ENCODE measurements around the gene TRIM62.

TRIM62 gene

DNA sequence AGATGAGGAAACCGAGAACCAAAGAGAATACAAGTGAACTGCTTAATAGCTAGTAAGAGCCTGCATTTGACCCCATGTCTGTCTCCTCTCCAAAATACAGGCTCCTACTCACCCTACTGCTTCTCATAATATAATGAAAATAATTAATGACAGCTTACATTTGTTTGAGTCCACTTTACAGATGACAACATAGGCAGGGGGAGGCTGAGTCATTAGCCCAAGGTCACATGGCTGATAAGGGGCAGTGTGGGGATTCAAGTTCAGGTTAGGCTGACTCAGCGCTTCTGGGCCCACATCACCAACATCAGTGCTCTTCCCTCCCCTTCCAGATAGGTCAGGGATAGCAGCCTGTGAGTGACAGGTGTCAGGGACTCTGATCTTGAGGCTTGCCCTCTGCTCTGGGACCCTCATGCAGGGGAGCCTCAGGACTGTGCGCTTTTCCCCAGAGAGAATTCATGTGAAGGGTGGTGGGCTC lies 84.7 kb downstream of the TRIM62 start:
- no peak for DNase-seq

DNA sequence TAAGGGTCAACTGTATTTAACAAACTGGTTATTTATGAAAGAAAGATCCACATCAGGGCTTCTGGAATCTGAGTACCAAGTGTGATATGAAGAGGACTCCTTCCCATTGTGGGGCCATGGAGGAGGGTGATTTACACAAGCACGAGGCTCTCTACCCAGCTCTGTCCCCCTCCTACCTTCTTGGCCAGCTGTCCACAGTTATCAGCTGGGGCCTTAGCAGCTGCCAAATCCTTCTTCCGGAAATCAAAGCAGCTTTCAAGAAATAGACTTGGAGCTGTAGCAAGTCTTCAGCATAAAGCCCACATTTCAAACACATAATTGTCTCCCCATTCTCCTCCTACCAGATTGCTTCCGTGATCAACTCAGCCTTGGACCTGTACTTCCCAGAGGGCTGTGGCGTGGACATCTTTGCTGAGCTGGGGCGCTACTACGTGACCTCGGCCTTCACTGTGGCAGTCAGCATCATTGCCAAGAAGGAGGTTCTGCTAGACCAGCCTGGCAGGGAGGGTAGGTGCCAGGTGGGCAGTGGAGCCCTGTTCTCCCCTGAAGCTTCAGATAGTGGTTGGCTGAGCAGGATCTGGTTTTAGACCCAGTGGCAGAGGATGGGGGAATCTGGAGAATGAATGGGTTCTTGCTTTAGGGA lies 85.4 kb downstream of the TRIM62 start:
- DNase-seq: no peak
